GM19351 (cell line): Measurements from ENCODE around the gene ISYNA1.

Source experiments
- ATAC-seq: cut with Tn5 transposase; IDR thresholded peaks from one replicate; pipeline ENCODE4 v1.9.1; 2021; ENCODE audit warnings: mild to moderate bottlenecking, moderate library complexity; ENCODE audit not compliant: unreplicated experiment

Gene ISYNA1

DNA sequence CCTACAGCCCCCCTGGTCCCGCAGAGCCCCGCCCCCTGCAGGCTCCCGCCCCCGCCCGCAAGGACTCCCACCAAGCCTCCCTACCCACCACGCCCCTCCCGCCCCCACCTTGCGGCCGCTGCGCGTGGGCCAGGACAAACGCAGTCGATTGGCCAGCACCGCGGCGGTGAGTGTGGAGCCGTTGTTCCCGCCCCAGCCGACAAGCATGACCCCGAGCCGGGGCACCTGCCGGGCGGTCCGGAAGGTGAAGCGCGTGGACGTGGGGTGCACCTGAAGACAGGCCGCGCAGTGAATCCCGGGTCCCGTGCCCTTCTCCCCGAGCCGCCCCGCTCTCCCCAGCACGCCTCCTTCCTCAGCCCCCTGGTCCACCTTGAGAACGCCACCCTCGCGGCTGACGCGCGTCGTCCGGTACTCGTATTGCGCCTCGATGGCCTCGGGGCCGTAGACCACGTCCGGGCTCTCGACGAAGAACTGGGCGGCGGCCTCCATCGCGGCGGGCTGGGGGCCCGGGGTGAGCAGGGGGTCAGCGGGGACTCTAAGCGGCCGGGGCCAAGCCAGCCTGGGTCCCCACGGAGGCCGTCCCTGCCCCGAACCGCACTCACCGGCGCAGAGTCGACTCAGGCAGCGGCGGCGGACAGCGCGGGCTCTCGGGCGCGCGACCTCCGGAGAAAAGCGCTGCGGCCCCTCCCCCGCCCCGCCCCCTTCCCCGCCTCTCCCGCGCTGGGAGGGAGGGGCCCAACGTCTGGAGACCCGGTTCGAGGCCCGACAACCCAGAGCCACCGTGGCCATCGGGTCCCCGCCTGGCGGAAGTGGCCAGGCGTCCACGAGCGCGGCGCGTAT, at the start of gene ISYNA1:
Gene ISYNA1 (minus strand): TSS at position 643 of the 840 bp plus-strand sequence. CDS start 154 bp downstream, at position 489.
- no peak for ATAC-seq

DNA sequence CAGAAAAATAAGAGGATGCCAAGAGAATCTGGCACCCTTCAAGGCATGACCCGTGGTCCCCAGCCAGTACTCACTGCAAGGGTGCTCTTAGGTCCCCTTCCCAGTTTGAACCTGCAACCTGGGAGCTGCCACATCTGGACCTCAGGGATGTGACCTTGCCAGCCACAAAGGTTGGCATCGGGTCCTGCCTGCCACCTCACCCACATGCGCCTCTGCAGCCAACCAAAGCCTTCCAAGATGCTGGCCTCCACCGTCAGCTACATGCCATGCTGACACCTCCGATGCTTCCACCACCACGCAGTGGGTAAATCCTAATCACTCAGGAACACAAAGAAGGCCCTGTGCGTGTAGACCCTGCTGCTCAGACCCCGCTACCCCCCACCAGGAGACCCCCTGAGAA, 48.8 kb upstream of the ISYNA1 start:
- no peak for ATAC-seq

DNA sequence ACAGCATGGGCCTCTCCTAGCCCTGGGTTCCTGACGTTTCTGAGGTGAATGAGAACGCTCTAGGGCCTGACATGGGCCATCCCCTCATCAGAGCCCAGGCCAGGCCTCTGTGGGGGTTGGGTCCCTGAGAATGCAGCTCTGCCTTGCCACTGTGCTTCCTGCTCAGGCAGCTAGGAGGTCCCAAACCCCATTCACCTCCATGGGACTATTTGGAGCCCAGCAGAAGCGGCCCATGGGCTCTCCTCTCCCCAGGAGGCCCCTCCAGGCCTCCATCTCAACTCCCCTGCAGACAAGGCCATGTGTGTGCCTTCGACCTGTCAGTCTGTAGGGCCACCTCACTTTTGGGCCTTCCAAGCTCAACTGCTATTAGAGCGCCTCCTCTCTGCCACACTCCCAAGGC, 47.1 kb upstream of the ISYNA1 start:
- ATAC-seq, result no peak

DNA sequence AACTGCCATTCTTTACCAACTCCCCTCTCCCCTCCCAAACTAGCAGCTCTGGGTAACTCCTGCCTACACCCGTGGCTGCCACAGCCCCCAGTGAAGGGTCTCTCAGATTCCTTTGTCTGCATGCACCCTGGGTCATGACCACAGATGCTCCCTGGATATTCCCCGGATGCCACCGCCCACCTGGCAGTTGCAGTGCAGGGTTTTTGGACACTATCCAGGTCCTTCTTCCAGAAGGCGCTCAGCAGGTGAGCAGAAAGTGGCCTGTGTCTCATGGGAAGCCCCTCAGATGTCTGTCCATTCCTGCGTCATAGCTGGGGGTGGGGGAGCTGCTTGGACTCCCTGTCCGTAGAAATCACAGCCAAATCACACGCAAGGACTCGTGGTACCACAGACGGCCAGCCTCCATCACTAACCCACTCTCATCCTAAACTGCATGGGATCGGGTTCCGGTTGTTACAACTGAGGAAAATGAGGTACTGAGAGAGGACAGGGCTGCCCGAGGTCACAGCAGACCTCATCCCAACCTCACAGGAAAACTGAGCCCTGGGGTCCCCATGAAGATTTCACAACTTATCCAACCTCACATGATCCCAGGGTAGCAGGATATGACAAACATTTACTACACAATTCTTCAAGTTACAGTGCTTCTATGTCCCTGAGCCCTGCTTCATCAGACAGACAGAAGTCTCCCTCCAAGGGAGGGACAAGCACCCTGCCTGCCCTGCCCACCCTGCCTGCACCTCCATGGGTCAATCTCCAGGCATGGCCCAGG, 45.4 kb upstream of the ISYNA1 start:
- ATAC-seq, result no peak

DNA sequence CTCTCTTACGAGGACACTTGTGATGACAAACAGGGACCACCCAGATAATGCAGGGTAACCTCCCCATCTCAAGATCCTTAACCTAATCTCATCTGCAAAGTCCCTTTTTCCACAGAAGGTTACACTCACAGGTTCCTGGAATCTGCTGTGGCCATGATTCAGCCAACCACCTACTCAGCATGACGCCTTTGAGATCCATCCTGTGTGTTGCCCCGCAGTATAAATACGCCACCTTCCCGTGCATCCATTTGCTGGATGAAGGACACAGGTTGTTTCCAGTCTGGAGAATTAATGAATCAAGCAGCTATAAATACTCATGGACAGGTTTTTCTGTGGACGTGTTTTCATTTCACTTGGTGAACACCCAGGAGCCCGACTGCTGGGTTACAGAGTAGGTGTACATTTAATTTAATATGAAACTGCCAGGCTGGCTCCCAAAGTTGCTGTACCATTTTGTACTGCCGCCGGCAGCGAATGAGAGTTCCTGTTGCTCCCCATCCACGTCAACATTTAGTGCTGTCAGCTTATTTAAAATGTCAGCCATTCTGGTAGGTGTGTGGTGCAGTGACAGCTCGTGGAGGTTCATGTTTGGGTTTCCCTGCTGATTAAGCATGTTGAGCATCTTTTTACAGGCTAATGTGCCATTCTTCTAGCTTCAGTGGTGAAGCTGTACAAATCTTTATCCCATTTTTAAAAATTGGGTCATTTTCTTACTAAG, 43.7 kb upstream of the ISYNA1 start:
- ATAC-seq, result no peak

DNA sequence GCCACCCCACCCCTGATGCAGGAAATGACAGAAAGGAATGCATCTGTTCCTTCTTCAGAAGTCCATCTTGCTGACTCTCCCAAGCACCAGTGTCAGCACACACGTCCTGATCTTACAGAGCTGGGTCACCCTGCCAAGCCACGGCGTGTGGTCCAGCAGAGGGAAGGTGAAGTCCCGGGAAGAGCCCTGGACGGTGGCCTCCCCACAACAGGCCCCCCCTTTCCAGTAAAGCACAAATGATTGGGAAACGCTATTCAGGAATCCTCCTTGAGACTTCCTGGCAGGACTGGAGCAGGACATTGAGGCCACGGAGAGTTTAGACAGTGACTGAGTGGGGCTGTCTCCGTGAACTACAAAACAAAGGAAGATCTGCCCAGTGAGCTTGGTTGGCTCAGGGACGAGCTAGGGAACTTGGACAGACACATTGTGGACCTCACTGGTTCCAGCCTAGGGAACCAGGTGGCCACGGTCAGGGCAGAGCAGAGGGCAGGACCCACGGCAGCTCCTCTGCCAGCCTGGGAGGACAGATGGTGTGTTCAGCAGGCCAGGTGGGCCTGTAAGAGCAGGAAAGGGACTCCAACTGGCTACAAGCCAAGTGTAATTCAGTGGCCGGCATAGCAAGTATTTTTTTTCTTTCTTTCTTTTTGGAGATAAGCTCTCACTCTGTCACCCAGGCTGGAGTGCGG, 42.2 kb upstream of the ISYNA1 start:
- no peak for ATAC-seq

DNA sequence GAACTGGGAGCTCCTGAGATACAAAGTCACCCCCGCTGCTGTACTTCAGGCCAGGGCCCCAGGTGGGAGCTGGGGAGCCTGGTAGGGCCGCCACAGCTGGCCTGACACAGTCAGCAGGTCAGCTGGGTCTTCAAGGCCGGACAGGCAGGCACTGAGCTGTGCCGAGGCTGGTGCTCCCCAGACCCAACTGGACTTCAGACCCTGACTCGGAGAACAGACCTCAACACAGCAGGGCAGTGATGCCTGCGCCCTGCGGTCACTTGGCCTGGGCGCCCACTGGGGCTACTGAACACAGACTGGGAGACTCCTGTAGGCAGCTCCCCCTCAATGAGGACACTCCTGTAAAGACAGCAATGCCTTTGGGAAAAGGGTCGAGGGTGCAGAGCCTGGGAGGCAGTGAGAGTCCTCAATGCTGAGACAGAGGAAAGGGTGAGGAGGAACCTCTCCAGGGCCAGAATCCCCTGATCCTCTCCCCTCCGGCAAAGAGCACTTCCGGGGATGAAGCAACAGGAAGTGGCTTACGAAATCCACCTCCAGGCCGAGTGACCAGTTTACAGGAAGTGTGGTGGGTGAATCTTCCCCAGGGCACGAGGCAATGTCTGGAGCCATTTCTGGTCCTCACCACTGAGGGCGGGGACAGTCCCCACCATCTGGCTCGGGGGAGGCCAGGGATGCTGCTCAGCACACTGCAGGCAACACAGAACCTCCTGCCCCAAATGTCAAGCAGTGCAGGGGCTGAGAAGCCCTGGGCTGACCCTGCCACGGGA, 40.8 kb upstream of the ISYNA1 start:
- peak; percentile 79 for ATAC-seq

DNA sequence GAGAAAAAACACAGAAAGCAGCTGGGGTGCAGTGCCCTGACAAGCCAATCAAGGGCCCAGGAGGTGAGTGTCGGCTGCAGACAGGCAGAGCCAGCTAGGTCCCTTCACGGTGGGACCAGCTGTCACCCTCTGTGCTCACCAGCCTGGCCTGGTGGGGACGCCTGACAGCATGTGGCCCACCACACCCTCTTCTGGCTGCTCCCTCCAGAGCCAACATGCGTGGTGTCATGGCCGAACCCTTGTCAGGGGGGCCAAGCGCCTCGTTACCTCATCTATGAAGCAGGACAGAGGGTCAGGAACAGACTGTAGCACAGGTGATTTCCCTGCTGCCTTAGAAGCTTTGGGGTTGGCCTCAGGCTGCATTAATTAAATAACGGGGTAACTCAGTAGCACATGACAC, 40.0 kb upstream of the ISYNA1 start:
- no peak for ATAC-seq

DNA sequence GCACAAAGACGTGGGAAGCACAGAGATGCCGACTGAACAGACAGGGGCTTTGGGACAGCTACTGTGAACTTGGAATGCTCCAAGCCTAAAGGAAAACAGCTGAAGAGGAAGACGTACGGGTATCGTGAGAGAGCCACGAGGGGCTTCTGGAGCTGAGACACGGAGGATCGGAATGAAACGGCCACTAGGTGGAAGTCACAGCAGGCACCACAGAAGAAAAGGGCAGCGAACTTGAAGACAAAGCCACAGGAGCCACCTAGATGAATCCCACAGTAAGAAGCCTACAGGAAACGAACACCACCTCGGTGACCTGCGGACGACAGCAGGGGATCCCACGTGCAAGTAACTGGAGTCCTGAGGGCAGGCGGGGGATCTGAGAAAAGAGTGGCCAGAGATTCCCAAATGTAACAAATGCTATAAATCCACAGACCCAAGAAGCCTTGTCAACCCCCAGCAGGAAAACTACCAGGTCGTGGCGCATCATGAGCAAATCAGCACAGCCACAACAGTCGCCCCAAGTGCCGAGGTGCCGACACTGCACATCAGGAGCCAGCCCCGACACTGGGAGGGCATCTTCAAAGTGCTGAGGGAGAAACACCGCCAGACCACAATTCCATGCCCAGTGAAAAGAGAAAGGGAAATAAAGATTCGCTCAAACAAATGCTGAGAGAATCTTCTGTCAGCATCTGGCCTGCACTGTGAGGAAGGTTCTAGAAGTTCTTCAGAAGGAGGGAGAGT, 39.3 kb upstream of the ISYNA1 start:
- ATAC-seq, result no peak

DNA sequence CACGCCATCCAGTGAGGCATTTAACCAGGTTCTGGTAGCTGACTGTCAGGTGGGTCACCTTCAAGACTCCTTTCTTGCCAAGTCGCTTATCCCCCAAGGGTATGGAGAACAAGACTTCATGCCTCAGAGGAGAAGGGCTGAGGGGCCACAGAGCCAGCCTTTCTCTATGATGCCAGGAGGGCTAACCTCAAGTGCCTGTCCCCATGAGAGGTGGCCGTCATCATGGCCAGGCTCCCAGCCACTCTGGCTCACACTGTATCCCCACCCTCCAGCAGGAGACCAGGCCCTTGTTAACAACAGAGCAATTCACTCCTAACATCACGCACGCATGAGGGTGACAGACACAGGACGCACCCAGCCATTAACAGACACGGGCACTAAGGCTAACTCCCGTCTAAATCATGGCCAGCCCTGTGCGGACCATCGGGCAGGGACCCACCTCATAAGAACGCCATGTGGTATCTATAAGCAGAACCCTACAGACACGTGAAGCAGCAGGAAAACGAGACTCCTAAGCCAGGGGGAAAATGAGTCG, 38.6 kb upstream of the ISYNA1 start:
- ATAC-seq, result no peak

DNA sequence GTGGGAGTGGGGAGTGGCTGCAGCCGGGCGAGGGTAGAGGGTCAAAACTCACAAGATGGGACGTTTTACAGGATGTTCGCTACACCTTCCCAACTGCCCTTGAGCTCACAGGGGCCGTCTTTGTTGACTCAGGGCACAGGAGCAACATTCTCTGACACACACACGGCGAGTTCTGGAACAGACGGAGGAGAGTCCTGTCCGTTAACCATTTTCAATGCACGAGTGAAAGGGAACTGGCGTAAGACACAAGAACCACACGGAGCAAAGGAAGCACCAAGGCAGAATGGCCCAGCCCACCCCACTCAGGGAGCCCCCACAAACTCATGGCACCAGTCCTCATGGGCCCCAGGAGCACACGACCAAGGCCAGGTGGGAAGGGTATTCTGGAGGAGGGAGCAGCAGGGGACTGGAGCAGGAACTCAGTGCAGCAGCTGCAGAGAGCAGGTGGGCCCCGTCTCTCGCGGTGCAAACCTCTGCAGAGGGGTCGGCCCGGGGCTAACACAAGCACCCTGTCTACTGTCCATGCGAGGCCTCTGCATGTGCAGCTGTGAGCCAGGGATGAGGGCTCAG, 37.9 kb upstream of the ISYNA1 start:
- ATAC-seq, result no peak

DNA sequence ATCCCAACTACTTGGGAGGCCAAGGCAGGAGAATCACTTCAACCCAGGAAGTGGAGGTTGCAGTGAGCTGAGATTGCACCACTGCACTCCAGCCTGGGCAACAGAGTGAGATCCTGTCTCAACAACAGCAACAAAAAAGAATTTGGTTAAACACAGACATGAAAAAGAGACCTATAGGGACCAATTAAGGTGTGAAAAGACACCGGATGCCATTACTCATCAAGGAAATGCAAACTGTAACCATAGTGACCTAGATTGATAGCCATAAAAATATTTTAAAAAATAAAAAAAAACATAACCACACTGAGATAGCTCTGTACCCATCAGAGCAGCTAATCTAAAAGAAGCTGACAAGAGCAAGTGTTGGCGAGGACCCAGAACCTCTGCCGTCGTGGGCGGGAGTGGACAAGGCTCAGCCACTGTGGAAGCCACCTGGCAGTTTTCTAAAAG, 37.1 kb upstream of the ISYNA1 start:
- ATAC-seq, result no peak

DNA sequence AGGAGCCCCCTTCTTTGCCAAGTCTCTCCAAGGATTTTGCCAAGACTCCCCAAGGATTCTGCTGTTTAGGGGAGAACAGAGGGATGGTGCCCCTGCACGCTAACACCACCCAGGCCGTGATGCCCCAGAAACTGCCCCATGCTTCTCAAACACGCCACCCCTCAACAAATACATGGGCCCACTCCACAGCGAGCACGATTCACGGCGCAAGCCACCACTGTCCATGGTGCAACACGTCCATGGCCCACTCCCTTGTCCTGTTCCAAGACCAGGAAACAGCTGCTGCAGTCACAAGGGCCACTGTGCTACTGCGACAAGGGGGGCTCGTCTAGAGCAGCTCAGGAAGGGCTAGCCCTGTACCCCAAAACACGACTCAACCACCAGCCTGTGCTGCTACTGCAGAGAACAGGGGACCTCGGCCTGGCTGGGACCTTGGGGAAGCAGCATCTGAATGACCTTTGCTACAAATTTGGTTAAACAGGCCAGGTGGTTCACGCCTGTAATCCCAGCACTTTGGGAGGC, 36.5 kb upstream of the ISYNA1 start:
- ATAC-seq, result no peak

DNA sequence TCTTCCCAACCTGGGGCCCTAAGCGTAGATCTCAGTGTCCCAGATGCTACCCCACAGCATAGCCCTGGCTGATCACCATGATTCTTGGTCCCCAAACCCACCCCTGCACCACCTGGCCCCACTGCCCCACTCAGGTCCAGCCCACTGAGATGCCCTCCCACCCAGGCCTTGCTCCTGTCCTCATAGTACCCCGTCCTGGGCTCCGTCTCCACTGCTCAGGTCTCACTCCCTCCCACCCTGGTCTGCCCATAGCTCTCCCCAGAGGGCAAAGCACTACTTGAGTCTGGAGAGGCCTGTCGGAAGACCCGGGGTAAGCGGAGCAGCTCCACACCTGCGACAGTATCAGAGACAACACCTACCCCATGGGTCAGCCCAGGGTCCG, 35.8 kb upstream of the ISYNA1 start:
- no peak for ATAC-seq

DNA sequence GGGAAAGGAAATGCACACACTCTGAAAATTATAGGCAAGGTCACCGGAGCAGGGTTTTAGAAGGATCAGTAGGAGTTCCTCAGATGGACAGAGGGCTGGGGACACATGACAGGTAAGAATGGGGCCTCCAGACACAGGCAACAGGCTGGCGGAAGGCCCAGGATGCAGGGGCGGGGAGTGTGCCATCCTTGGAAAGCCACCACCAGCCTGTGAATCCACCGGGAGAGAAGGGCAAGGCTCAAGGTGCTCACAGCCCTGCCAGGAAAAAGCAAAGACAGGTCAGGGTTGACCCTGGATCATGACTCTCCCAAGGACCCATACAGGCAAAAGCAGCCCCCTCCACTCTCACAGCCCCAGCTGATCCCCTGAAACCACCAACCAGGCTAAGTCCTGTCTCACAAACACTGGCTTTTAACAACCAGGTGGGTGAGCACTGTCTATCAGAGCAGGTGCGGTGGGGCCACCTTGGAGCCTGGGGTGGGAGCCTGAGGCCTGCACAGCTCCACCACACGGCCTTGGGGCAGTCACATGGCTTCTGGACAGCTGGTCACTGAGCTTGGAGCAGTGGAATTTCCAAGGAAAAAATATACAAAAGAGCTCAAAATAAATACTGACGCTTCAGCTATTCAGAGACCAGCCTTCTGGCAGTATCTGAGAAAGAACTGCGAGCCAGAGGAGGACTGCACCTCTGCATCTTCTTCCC, 35.2 kb upstream of the ISYNA1 start:
- ATAC-seq, result no peak

DNA sequence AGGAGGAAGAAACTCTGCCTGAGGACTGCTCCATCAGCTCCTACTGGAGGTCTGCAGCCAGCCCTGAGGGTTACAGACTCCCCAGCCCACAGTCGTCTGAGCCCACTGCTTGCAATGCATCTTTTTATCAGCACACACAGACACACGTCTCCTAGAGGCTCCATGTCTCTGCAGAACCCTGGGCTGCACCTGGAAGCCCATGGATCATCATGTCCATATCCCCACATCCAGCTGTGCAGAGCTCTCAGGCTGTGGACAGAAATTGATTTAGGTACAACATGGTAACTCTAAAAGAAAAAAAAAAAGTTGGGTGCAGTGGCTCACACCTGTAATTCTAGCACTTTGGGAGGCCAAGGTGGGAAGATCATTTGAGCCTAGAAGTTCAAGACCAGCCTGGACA, 32.9 kb upstream of the ISYNA1 start:
- no peak for ATAC-seq

DNA sequence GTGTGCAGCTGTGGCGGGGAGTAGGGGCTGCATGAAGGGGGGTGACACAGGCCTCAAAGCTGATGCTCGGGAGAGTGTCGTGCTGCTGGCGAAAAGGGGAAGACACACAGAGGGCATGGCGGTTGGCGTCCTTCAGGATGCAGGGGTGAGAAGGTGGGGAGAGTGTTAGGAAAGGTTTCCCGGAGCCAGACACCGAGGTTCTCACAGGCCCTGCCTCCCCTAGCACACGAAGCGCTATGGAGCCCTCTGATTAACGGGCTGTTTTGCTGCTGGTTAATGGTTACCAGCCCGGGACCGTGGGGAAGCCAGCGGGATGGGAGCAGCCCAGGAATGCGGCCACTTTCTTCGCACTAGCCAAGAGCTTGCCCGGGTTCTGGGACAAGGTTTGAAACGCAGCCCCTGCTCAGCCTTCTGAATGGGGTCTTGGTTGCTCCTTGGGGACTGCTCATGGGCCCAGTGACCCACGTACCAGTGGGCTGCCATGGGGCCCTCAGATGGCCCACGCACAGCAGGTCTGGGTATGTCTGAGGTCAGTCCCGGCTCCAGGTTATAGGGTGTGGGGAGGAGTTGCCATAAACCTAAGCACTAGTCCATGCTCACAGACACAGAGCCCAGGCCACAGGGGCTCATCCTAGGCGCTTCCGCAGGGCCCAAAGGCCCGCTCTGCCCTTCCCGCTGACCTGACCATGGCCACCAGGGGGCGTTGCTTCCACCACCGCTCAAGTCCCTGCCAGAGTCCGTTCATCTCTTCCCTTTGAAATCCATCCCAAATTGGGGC, 31.3 kb upstream of the ISYNA1 start:
- no peak for ATAC-seq
